Liver (tissue), 9 donors: ENCODE results near the gene ODC1. TPM values are rescaled to one million over a fixed set of nuclear protein-coding genes. Genes with fewer than 3 reads are reported as not detected.

ENCODE experiments used
- DNase-seq: peaks from one replicate; pipeline ENCODE4 v3.0.0-alpha.2; 2017; ENCODE audit warnings: low spot score
- H3K27ac ChIP-seq, 2 donors: one replicate each; pipeline ENCODE4 v1.7.0; 2013; ENCODE audit warnings: inconsistent platforms in 2 of 2, low read length in 2 of 2, control low read depth in 1 of 2, low read depth in 1 of 2, mild to moderate bottlenecking in 1 of 2
- H3K27me3 ChIP-seq, 4 donors: one replicate each; pipeline versions ENCODE4 v1.6.1 to v1.7.0; 2013; ENCODE audit warnings: low read length in 3 of 4, inconsistent platforms in 1 of 4, mild to moderate bottlenecking in 1 of 4, moderate library complexity in 1 of 4; ENCODE audit not compliant: control insufficient read depth in 4 of 4, insufficient read depth in 4 of 4
- H3K36me3 ChIP-seq, 4 donors: one replicate each; pipeline versions ENCODE4 v1.6.1 to v1.7.0; 2013; ENCODE audit warnings: low read length in 3 of 4, mild to moderate bottlenecking in 3 of 4, low read depth in 1 of 4, moderate library complexity in 1 of 4; ENCODE audit not compliant: control insufficient read depth in 4 of 4, insufficient read depth in 3 of 4
- H3K4me1 ChIP-seq, 4 donors: one replicate each; pipeline versions ENCODE4 v1.6.1 to v1.7.0; 2013; ENCODE audit warnings: low read length in 3 of 4, mild to moderate bottlenecking in 3 of 4, moderate library complexity in 1 of 4; ENCODE audit not compliant: control insufficient read depth in 4 of 4, insufficient read depth in 4 of 4
- H3K4me3 ChIP-seq, 3 donors: one replicate each; pipeline versions ENCODE4 v1.6.1 to v1.7.0; 2013; ENCODE audit warnings: low read length in 3 of 3, control low read depth in 1 of 3, low read depth in 1 of 3, mild to moderate bottlenecking in 1 of 3
- H3K9ac ChIP-seq, 2 donors: one replicate each; pipeline ENCODE4 v1.7.0; 2013; ENCODE audit warnings: low read length in 2 of 2, mild to moderate bottlenecking in 2 of 2, moderate library complexity in 2 of 2, control low read depth in 1 of 2, low read depth in 1 of 2
- H3K9me3 ChIP-seq, 4 donors: one replicate each; pipeline versions ENCODE4 v1.6.1 to v1.7.0; 2013; ENCODE audit warnings: low read length in 3 of 4; ENCODE audit not compliant: control insufficient read depth in 4 of 4
- EGR1 ChIP-seq, 2 donors: IDR thresholded peaks; 2 replicates each; pipeline ENCODE4 v1.6.1; 2016 to 2018; ENCODE audit warnings: antibody characterized with exemption in 2 of 2, low read depth in 2 of 2
- FOXA1 ChIP-seq: IDR thresholded peaks from 2 replicates; pipeline ENCODE4 v1.6.1; 2016; ENCODE audit warnings: antibody characterized with exemption
- GABPA ChIP-seq, 2 donors: IDR thresholded peaks in 1 of 2; conservative IDR thresholded peaks in 1 of 2; 2 replicates each; pipeline ENCODE4 v1.6.1; 2016; ENCODE audit warnings: antibody characterized with exemption in 2 of 2, mild to moderate bottlenecking in 1 of 2, moderate library complexity in 1 of 2
- HNF4A ChIP-seq, 2 donors: conservative IDR thresholded peaks; 2 replicates each; pipeline ENCODE4 v1.6.1; 2016; ENCODE audit warnings: antibody characterized with exemption in 2 of 2, mild to moderate bottlenecking in 2 of 2
- JUND ChIP-seq, 2 donors: IDR thresholded peaks; 2 replicates each; pipeline ENCODE4 v1.6.1; 2016; ENCODE audit warnings: antibody characterized with exemption in 2 of 2
- NR2F2 ChIP-seq: IDR thresholded peaks from 2 replicates; pipeline ENCODE4 v1.6.1; 2016; ENCODE audit warnings: antibody characterized with exemption
- RXRA ChIP-seq, 2 donors: IDR thresholded peaks; 2 replicates each; pipeline ENCODE4 v1.6.1; 2017 to 2018; ENCODE audit warnings: antibody characterized with exemption in 2 of 2, mild to moderate bottlenecking in 1 of 2
- YY1 ChIP-seq: IDR thresholded peaks from 2 replicates; pipeline ENCODE4 v1.6.1; 2016; ENCODE audit warnings: antibody characterized with exemption, mild to moderate bottlenecking
- WGBS: extraction: QIAGEN DNeasy Blood & Tissue Kit; methylation state at CpG from one replicate; pipeline ENCODE4 v1.1.7; 2013; 5-methylcytosine and 5-hydroxymethylcytosine counted together
- polyA plus RNA-seq, 2 donors: library from polyadenylated mRNA; stranded (reverse) in 1 of 2; unstranded in 1 of 2; fragments of 200-250 nt in 1 of 2; fragments of >200 nt in 1 of 2; fragmentation: Nextera tagmentation in 1 of 2; extraction: Ambion mirVana in 1 of 2; gene quantifications; one replicate each; pipeline versions ENCODE4 v1.2.1 to v1.2.3, GENCODE V29; 2013 to 2015
- total RNA-seq, 2 donors: library from RNA; depleted of rRNA; stranded (reverse); fragments of >200 nt; gene quantifications; one replicate each; pipeline ENCODE4 v1.2.3, GENCODE V29; 2014
- TF ChIP-seq, protein P1 (sequence below): IDR thresholded peaks from 2 replicates; pipeline ENCODE4 v1.6.1; 2016; ENCODE audit warnings: antibody characterized with exemption, mild to moderate bottlenecking
- TF ChIP-seq, protein P2 (sequence below): IDR thresholded peaks from 2 replicates; pipeline ENCODE4 v1.6.1; 2016; ENCODE audit warnings: antibody characterized with exemption
- TF ChIP-seq, protein P3 (sequence below): IDR thresholded peaks from 2 replicates; pipeline ENCODE4 v1.6.1; 2016; ENCODE audit warnings: antibody characterized with exemption
- TF ChIP-seq, protein P4 (sequence below): fragments of 150-350 bp; IDR thresholded peaks from 2 replicates; pipeline ENCODE4 v1.5.1; 2017; ENCODE audit warnings: improper control_type of control experiment, low read depth, low read length; ENCODE audit not compliant: missing input control
- donor health status: healthy.
- donor health status: healthy.
- donor health status: healthy.
- donor health status: healthy.
- donor health status: healthy.

Gene ODC1
- total and polyA plus RNA-seq, 4 donors, result 8.3 to 75.8 (median 48.1) TPM

DNA sequence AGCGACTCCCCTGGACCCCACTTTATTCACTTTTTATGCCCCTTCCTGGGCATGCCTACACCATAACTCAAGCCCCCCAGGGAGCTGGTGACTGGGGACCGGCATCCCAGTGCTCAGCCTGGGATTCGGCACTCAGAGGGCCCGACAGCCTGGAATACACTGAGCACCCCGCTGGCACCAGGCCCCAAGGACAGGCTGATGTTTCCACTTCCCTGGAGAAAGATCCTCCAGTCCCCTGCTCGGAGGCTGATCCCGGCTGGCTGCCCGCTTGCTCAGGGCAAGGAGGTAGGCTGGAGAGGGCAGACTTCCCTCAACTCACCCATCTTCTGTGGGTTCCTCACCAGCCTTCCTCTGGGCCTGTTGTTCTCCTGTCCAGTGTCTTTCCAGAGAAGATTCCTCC lies 36.6 kb downstream of the ODC1 start:
- TF ChIP-seq YY1 (no peak), NR2F2 (no peak), FOXA1 (no peak), RXRA (IDR thresholded peaks at IDR 0.05) (no peak), JUND (IDR thresholded peaks at IDR 0.05) (no peak), GABPA (IDR thresholded peaks at IDR 0.05 in 1 of 2, conservative IDR thresholded peaks at IDR 0.05 in 1 of 2) (no peak)
- TF ChIP-seq, protein P1, sequence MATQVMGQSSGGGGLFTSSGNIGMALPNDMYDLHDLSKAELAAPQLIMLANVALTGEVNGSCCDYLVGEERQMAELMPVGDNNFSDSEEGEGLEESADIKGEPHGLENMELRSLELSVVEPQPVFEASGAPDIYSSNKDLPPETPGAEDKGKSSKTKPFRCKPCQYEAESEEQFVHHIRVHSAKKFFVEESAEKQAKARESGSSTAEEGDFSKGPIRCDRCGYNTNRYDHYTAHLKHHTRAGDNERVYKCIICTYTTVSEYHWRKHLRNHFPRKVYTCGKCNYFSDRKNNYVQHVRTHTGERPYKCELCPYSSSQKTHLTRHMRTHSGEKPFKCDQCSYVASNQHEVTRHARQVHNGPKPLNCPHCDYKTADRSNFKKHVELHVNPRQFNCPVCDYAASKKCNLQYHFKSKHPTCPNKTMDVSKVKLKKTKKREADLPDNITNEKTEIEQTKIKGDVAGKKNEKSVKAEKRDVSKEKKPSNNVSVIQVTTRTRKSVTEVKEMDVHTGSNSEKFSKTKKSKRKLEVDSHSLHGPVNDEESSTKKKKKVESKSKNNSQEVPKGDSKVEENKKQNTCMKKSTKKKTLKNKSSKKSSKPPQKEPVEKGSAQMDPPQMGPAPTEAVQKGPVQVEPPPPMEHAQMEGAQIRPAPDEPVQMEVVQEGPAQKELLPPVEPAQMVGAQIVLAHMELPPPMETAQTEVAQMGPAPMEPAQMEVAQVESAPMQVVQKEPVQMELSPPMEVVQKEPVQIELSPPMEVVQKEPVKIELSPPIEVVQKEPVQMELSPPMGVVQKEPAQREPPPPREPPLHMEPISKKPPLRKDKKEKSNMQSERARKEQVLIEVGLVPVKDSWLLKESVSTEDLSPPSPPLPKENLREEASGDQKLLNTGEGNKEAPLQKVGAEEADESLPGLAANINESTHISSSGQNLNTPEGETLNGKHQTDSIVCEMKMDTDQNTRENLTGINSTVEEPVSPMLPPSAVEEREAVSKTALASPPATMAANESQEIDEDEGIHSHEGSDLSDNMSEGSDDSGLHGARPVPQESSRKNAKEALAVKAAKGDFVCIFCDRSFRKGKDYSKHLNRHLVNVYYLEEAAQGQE, result no peak
- TF ChIP-seq, protein P2, sequence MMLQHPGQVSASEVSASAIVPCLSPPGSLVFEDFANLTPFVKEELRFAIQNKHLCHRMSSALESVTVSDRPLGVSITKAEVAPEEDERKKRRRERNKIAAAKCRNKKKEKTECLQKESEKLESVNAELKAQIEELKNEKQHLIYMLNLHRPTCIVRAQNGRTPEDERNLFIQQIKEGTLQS, result no peak
- no peaks in the 10 kb centered on the region for H3K27me3 ChIP-seq
- no peaks in the 10 kb centered on the region for H3K9me3 ChIP-seq
- DNase-seq, result no peak
- H3K36me3 ChIP-seq, result peaks cover 0 to 2% (median 0%) of the 10 kb centered on the region in 4 donors
- WGBS, result 93% methylated on average over 8 of the region's 8 CpGs
- no peak overlapping the region for H3K9ac ChIP-seq
- peaks cover 13 to 42% (median 37%) of the 10 kb centered on the region in 4 donors for H3K4me1 ChIP-seq
- H3K27ac ChIP-seq, result no peak overlapping the region
- no peak overlapping the region for H3K4me3 ChIP-seq

DNA sequence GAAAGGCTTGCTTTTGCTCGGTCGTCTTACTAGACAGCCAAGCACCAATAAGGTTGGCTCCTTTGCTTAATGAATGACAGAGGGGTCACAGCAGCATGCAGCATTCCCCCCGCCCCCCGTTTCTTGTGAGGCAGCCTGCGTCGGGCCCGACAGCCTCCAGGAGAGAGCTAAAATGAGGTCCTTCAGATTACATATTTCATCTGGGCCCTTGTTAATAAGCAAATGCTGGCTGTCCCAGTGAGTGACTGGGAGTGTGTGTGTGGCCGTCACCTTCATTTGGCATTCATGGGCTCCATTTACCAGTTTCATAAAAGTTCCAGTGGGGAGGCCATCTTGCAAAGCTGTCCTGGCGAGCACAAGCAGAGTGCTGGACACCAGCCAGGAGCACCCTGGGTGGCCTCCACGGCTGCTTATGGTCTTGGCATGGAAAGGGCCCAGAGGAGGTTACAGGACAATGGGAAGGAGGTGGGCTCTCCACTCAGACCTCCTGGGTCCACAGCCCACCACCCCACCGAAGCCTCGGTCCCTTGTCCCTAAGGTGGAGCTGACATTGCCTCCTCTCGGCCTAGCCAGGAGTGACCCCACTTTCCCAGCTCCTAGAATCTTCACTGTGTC lies 37.2 kb downstream of the ODC1 start:
- WGBS, result 86% methylated on average over 13 of the region's 13 CpGs
- H3K4me3 ChIP-seq, result no peak overlapping the region
- peaks cover 0 to 2% (median 0%) of the 10 kb centered on the region in 4 donors for H3K36me3 ChIP-seq
- TF ChIP-seq EGR1 (IDR thresholded peaks at IDR 0.05; ENCODE audit: low read depth in 2 of 2) (no peak), RXRA (IDR thresholded peaks at IDR 0.05) (no peak), NR2F2 (no peak)
- H3K4me1 ChIP-seq, result peaks cover 18 to 48% (median 43%) of the 10 kb centered on the region in 4 donors
- no peak overlapping the region for H3K9ac ChIP-seq
- DNase-seq, result no peak
- no peaks in the 10 kb centered on the region for H3K9me3 ChIP-seq
- no peak overlapping the region for H3K27ac ChIP-seq
- H3K27me3 ChIP-seq, result no peaks in the 10 kb centered on the region

DNA sequence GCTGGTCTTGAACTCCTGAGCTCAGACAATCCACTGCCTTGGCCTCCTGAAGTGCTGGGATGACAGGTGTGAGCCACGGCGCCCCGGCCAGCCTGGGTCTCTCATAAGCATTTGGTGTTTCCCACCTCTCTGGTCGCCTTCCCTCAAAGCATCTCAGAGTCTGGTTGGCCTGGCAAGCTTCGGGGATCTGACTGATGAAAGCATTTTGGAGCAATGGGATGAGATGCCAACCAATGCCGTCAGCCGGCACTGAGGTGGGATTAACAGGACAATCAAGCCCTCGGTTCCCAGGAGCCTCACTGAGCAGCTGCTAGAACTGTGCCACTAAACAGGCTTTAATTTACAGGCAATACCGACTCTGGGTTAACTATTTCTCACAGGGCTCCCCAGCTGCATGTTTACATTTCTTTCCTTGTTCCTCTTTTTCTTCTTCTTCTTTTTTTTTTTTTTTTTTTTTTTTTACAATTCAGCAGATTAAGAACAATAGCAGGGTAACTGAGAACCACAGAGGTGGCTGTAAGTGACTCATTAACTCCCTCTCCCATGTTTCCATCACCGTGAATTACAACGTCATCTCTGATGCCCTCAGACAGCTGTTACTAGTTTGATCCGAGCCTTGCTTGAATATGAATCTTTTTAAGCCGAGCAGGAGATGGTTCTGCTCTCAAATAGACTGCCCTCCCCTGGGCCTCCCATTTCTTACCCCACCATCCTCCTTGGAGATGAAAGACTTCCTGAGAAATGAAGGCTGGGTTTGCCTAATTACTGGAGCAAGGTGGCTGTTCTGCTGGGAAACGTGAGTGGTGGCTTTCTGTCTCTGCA lies 37.9 kb downstream of the ODC1 start:
- no peak for DNase-seq

More for the DNA sequence above, 37.9 kb downstream of the ODC1 start:
- peaks cover 0 to 2% (median 0%) of the 10 kb centered on the region in 4 donors for H3K36me3 ChIP-seq
- no peaks in the 10 kb centered on the region for H3K9me3 ChIP-seq
- H3K27ac ChIP-seq, result no peak overlapping the region
- 74% methylated on average over 14 of the region's 14 CpGs for WGBS
- H3K9ac ChIP-seq, result no peak overlapping the region
- TF ChIP-seq, protein P3, sequence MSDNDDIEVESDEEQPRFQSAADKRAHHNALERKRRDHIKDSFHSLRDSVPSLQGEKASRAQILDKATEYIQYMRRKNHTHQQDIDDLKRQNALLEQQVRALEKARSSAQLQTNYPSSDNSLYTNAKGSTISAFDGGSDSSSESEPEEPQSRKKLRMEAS, result no peak
- TF ChIP-seq YY1, result no peak
- TF ChIP-seq, protein P4, sequence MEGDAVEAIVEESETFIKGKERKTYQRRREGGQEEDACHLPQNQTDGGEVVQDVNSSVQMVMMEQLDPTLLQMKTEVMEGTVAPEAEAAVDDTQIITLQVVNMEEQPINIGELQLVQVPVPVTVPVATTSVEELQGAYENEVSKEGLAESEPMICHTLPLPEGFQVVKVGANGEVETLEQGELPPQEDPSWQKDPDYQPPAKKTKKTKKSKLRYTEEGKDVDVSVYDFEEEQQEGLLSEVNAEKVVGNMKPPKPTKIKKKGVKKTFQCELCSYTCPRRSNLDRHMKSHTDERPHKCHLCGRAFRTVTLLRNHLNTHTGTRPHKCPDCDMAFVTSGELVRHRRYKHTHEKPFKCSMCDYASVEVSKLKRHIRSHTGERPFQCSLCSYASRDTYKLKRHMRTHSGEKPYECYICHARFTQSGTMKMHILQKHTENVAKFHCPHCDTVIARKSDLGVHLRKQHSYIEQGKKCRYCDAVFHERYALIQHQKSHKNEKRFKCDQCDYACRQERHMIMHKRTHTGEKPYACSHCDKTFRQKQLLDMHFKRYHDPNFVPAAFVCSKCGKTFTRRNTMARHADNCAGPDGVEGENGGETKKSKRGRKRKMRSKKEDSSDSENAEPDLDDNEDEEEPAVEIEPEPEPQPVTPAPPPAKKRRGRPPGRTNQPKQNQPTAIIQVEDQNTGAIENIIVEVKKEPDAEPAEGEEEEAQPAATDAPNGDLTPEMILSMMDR, result no peak
- TF ChIP-seq, protein P1, result no peak
- TF ChIP-seq HNF4A (conservative IDR thresholded peaks at IDR 0.05), result no peak
- TF ChIP-seq, protein P2, result no peak
- peaks cover 22 to 56% (median 50%) of the 10 kb centered on the region in 4 donors for H3K4me1 ChIP-seq
- no peaks in the 10 kb centered on the region for H3K27me3 ChIP-seq
- H3K4me3 ChIP-seq, result no peak overlapping the region
